Ishikawa (cell line): ENCODE results near the gene CDH18.

Experiments
- CEBPB ChIP-seq: IDR thresholded peaks from 2 replicates; pipeline ENCODE4 v1.6.1; 2012
- CREB1 ChIP-seq: IDR thresholded peaks from 2 replicates; pipeline ENCODE4 v1.6.1; 2012; ENCODE audit warnings: low read depth
- EGR1 ChIP-seq: IDR thresholded peaks from 2 replicates; pipeline ENCODE4 v1.6.1; 2012
- EP300 ChIP-seq: IDR thresholded peaks from 2 replicates; pipeline ENCODE4 v1.6.1; 2012; ENCODE audit warnings: borderline replicate concordance
- FOXM1 ChIP-seq: IDR thresholded peaks from 2 replicates; pipeline ENCODE4 v1.6.1; 2012; ENCODE audit warnings: low read depth, borderline replicate concordance
- MAX ChIP-seq: IDR thresholded peaks from 2 replicates; pipeline ENCODE4 v1.6.1; 2012
- NFIC ChIP-seq: IDR thresholded peaks from 2 replicates; pipeline ENCODE4 v1.6.1; 2012
- RAD21 ChIP-seq: IDR thresholded peaks from 2 replicates; pipeline ENCODE4 v1.6.1; 2012; ENCODE audit warnings: low read depth
- TAF1 ChIP-seq: IDR thresholded peaks from 2 replicates; pipeline ENCODE4 v1.6.1; 2012; ENCODE audit warnings: low read depth, mild to moderate bottlenecking
- TCF12 ChIP-seq: IDR thresholded peaks from 2 replicates; pipeline ENCODE4 v1.6.1; 2012; ENCODE audit warnings: low read depth
- TEAD4 ChIP-seq: IDR thresholded peaks from 2 replicates; pipeline ENCODE4 v1.6.1; 2012
- USF1 ChIP-seq: IDR thresholded peaks from 2 replicates; pipeline ENCODE4 v1.6.1; 2012
- YY1 ChIP-seq: IDR thresholded peaks from 2 replicates; pipeline ENCODE4 v1.6.1; 2012; ENCODE audit warnings: low read depth
- ZBTB7A ChIP-seq: IDR thresholded peaks from 2 replicates; pipeline ENCODE4 v1.6.1; 2012; ENCODE audit warnings: low read depth
- TF ChIP-seq, protein P1 (sequence below): IDR thresholded peaks from 2 replicates; pipeline ENCODE4 v1.6.1; 2012; ENCODE audit warnings: low read depth, mild to moderate bottlenecking

Gene CDH18

GRCh38 chr5:19538607-19539006, 449.4 kb downstream of the CDH18 start:
- TF ChIP-seq CREB1 (no peak), EGR1 (no peak), NFIC (no peak), USF1 (no peak), YY1 (no peak)

- TF ChIP-seq RAD21 (no peak), NFIC (no peak), EGR1 (no peak), TEAD4 (no peak), USF1 (no peak), YY1 (no peak), CREB1 (no peak)
These were observed 451.6 kb downstream of the CDH18 start for GRCh38 chr5:19536387-19536786.

DNA sequence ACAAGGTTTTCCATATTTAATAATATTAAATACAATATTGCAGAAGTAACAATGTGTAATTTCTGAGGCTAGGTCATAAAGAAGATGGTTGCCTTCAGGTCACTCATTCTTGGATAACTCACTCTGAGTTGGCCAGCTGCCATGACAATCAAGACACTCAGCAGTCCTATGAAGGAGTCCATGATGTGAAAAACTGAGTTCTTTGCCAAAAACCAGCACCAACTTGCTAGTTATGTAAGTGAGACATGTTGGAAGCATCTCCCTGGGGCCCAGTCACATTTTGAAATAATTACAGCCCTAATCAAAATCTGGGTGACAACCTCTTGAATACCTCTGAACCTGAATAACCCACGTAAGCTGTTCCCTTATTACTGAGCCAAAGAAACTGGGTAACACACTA, 453.2 kb downstream of the CDH18 start:
- TF ChIP-seq TCF12 (no peak), RAD21 (no peak)

DNA sequence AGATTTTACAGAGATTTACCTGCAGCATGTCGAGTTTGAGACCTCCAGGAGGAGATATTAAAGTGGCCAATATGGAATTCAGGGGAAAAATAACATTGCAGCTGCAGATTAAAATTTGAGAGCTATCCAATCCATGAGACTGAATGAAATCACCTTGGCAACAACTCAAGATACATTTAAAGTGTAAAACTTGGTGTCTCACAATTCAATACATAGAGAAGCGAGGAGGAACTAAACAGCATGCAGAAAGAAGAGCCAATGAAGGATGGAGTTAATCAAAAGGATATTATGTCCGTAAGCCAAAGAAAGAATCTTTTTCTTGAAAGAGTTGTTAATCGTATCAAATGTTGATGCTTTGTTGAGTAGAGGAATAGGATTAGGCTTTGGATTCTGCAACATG, 455.1 kb downstream of the CDH18 start:
- TF ChIP-seq EP300 (no peak), YY1 (no peak), MAX (no peak), CREB1 (no peak), USF1 (no peak)

GRCh38 chr5:19531374-19531952, 456.5 kb downstream of the CDH18 start:
- TF ChIP-seq EGR1: peak; percentile 53; the same call in 1 of the 2 replicates
- no peak for TF ChIP-seq MAX
- no peak for TF ChIP-seq EP300
- TF ChIP-seq NFIC: peak; percentile 66
- no peak; the same call in none of the 2 replicates for TF ChIP-seq TCF12
- 0 out of 2 replicates have a peak, but pooled peaks have one; percentile 15 for TF ChIP-seq TEAD4
- peak; percentile 42; the same call in 1 of the 2 replicates for TF ChIP-seq FOXM1
- no peak for TF ChIP-seq YY1

DNA sequence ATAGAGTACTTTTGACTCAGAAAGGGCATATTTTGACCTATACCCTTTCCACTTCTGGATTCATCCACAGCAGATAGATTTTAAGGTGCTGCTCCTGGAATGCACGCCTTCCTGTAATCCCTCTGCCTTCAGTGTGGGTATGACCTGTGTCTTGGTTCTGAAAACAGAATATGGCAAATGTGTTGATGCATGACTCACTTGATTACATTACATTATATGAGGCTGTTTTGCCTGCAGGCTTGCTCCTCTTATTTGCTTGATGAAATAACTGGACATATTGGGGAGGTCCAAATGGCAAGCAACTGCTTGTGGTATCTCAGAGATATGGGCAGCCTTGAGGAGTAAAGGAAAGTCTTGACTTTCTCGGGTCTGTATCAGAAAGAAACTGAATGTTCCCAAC, 468.6 kb downstream of the CDH18 start:
- TF ChIP-seq EP300 (no peak), CREB1 (no peak), USF1 (no peak), TAF1 (no peak), YY1 (no peak), ZBTB7A (no peak), TCF12 (no peak), RAD21 (no peak), TEAD4 (no peak), NFIC (no peak), EGR1 (no peak), MAX (no peak), FOXM1 (no peak)
- TF ChIP-seq, protein P1, sequence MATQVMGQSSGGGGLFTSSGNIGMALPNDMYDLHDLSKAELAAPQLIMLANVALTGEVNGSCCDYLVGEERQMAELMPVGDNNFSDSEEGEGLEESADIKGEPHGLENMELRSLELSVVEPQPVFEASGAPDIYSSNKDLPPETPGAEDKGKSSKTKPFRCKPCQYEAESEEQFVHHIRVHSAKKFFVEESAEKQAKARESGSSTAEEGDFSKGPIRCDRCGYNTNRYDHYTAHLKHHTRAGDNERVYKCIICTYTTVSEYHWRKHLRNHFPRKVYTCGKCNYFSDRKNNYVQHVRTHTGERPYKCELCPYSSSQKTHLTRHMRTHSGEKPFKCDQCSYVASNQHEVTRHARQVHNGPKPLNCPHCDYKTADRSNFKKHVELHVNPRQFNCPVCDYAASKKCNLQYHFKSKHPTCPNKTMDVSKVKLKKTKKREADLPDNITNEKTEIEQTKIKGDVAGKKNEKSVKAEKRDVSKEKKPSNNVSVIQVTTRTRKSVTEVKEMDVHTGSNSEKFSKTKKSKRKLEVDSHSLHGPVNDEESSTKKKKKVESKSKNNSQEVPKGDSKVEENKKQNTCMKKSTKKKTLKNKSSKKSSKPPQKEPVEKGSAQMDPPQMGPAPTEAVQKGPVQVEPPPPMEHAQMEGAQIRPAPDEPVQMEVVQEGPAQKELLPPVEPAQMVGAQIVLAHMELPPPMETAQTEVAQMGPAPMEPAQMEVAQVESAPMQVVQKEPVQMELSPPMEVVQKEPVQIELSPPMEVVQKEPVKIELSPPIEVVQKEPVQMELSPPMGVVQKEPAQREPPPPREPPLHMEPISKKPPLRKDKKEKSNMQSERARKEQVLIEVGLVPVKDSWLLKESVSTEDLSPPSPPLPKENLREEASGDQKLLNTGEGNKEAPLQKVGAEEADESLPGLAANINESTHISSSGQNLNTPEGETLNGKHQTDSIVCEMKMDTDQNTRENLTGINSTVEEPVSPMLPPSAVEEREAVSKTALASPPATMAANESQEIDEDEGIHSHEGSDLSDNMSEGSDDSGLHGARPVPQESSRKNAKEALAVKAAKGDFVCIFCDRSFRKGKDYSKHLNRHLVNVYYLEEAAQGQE: no peak

GRCh38 chr5:19498852-19499251, 489.1 kb downstream of the CDH18 start:
- TF ChIP-seq RAD21 (no peak), NFIC (no peak), EGR1 (no peak), MAX (no peak), EP300 (no peak), TCF12 (no peak), YY1 (no peak), USF1 (no peak), FOXM1 (no peak), CEBPB (no peak)
- TF ChIP-seq, protein P1: no peak
